CD14-positive monocyte (primary cell): ENCODE data around the gene IL34. TPM values are rescaled to one million over a fixed set of nuclear protein-coding genes. Genes with fewer than 3 reads are reported as not detected.

ENCODE experiments used
- DNase-seq, 3 donors: peaks; one replicate each; pipeline ENCODE4 v3.0.0-alpha.2; 2011 to 2022
- H2AFZ ChIP-seq: 2 replicates; pipeline ENCODE4 v1.6.0; 2012; ENCODE audit warnings: mild to moderate bottlenecking, low read depth, low read length, inconsistent platforms; ENCODE audit not compliant: insufficient read depth, poor library complexity, severe bottlenecking
- H3K27ac ChIP-seq, 2 donors: 1 replicate in 1 of 2; 2 replicates in 1 of 2; pipeline ENCODE4 v1.5.1; 2012 to 2013; ENCODE audit warnings: low read length in 2 of 2, control low read depth in 1 of 2, inconsistent platforms in 1 of 2, low read depth in 1 of 2, mild to moderate bottlenecking in 1 of 2
- H3K27me3 ChIP-seq, 2 donors: one replicate each; pipeline versions ENCODE4 v1.6.0 to v1.6.1; 2011 to 2013; ENCODE audit warnings: low read length in 2 of 2; ENCODE audit not compliant: control insufficient read depth in 2 of 2, insufficient read depth in 2 of 2
- H3K36me3 ChIP-seq, 2 donors: replicated peaks in 1 of 2; 1 replicate in 1 of 2; 2 replicates in 1 of 2; pipeline versions ENCODE4 v1.5.1 to v1.6.1; 2012 to 2013; ENCODE audit warnings: low read length in 2 of 2, control low read depth in 1 of 2, inconsistent platforms in 1 of 2, mild to moderate bottlenecking in 1 of 2; ENCODE audit not compliant: insufficient read depth in 2 of 2, control insufficient read depth in 1 of 2
- H3K4me1 ChIP-seq, 2 donors: 1 replicate in 1 of 2; 2 replicates in 1 of 2; pipeline versions ENCODE4 v1.5.1 to v1.6.1; 2012 to 2013; ENCODE audit warnings: low read length in 2 of 2, control low read depth in 1 of 2, inconsistent platforms in 1 of 2, mild to moderate bottlenecking in 1 of 2, moderate library complexity in 1 of 2; ENCODE audit not compliant: insufficient read depth in 2 of 2, control insufficient read depth in 1 of 2
- H3K4me2 ChIP-seq: replicated peaks from 2 replicates; pipeline ENCODE3; 2012; ENCODE audit warnings: low read length, moderate library complexity, mild to moderate bottlenecking; ENCODE audit not compliant: poor library complexity, severe bottlenecking; ENCODE audit errors: extremely low read depth
- H3K4me3 ChIP-seq, 3 experiments: fragments of 200-600 bp in 1 of 3; sonication (generic) in 1 of 3; replicated peaks in 1 of 3; 1 replicate in 2 of 3; 2 replicates in 1 of 3; pipeline ENCODE4 v1.5.1; 2011 to 2013; ENCODE audit warnings: low read length in 3 of 3, mild to moderate bottlenecking in 3 of 3, control low read depth in 2 of 3, low read depth in 2 of 3, inconsistent platforms in 1 of 3, moderate library complexity in 1 of 3
- H3K79me2 ChIP-seq: 2 replicates; pipeline ENCODE4 v1.6.0; 2012; ENCODE audit warnings: mild to moderate bottlenecking, control low read depth, inconsistent platforms, low read length, moderate library complexity; ENCODE audit not compliant: insufficient read depth
- H3K9ac ChIP-seq: 2 replicates; pipeline ENCODE4 v1.6.0; 2017; ENCODE audit warnings: low read length, mild to moderate bottlenecking; ENCODE audit not compliant: insufficient read depth, poor library complexity, severe bottlenecking
- H3K9me3 ChIP-seq, 2 donors: replicated peaks in 1 of 2; 1 replicate in 1 of 2; 2 replicates in 1 of 2; pipeline versions ENCODE4 v1.5.1 to v1.6.1; 2012 to 2013; ENCODE audit warnings: low read length in 2 of 2, control low read depth in 1 of 2; ENCODE audit not compliant: control insufficient read depth in 1 of 2, insufficient read depth in 1 of 2
- H4K20me1 ChIP-seq: 2 replicates; pipeline ENCODE4 v1.6.0; 2012; ENCODE audit warnings: mild to moderate bottlenecking, low read length, control low read depth, moderate library complexity; ENCODE audit not compliant: insufficient read depth
- H3K27ac Mint-ChIP-seq, 7 donors: one replicate each; pipeline ENCODE4 v1.8.0; 2020; ENCODE audit warnings: mild to moderate bottlenecking in 7 of 7, mixed read lengths in 7 of 7, moderate library complexity in 6 of 7, inconsistent platforms in 2 of 7
- H3K27me3 Mint-ChIP-seq, 3 donors: one replicate each; pipeline ENCODE4 v1.8.0; 2021 to 2022; ENCODE audit warnings: low read depth in 3 of 3, mild to moderate bottlenecking in 3 of 3, mixed read lengths in 3 of 3, moderate library complexity in 3 of 3, inconsistent platforms in 1 of 3
- H3K36me3 Mint-ChIP-seq, 2 donors: one replicate each; pipeline ENCODE4 v1.8.0; 2020; ENCODE audit warnings: mixed read lengths in 2 of 2, inconsistent platforms in 1 of 2, mild to moderate bottlenecking in 1 of 2
- H3K4me1 Mint-ChIP-seq: one replicate; pipeline ENCODE4 v1.8.0; 2020; ENCODE audit warnings: mild to moderate bottlenecking, mixed read lengths
- H3K4me3 Mint-ChIP-seq, 2 donors: one replicate each; pipeline ENCODE4 v1.8.0; 2020; ENCODE audit warnings: mild to moderate bottlenecking in 2 of 2, mixed read lengths in 2 of 2, moderate library complexity in 1 of 2
- H3K9me3 Mint-ChIP-seq, 7 donors: one replicate each; pipeline ENCODE4 v1.8.0; 2020 to 2022; ENCODE audit warnings: mixed read lengths in 7 of 7, mild to moderate bottlenecking in 6 of 7, moderate library complexity in 6 of 7, inconsistent platforms in 2 of 7
- WGBS: methylation state at CpG from one replicate; pipeline ENCODE4 v1.1.5; 2013; ENCODE audit warnings: missing lambda C conversion rate; ENCODE audit not compliant: insufficient coverage; 5-methylcytosine and 5-hydroxymethylcytosine counted together
- intact Hi-C, 2 donors: fragments of 100-400 bp; cut with micrococcal nuclease; formaldehyde crosslinking; loops; one replicate each; pipeline versions ENCODE4 v1.15.0 to v1.15.1; 2023
- polyA plus RNA-seq, 3 donors: library from polyadenylated mRNA; depleted of rRNA in 1 of 3; unstranded in 2 of 3; stranded (reverse) in 1 of 3; fragments of 300-500 nt in 2 of 3; fragments of >200 nt in 1 of 3; fragmentation: Illumina TruSeq in 2 of 3; gene quantifications; 1 replicate in 2 of 3; 2 replicates in 1 of 3; pipeline ENCODE4 v1.2.3, GENCODE V29; 2012 to 2021
- TF ChIP-seq, protein P1 (sequence below): fragments of 200-600 bp; IDR thresholded peaks from one replicate; pipeline ENCODE4 v1.8.0; 2022; ENCODE audit warnings: antibody characterized with exemption, mild to moderate bottlenecking

IL34 gene
- polyA plus RNA-seq, 3 donors: not detected

DNA sequence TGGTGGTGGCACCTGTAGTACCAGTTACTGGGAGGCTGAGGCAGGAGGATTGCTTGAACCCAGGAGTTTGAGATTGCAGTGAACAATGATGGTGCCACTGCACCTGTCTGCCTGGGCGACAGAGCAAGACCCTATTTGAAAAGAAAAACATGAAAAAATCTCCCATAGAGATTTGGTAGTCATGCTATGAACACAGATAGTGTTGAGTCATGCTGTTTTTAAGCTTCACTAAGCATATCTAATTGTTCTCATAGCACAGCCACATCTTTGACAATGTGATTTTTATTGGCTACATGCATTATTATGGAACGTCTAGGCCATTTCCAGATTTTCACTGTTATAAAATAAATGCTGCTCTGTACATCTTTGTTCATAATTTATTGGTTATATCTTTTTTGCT lies 6.0 kb downstream of the IL34 start:
- no peak for DNase-seq
- no CpG with 5 or more reads among the region's 2 CpGs for WGBS
- TF ChIP-seq, protein P1, sequence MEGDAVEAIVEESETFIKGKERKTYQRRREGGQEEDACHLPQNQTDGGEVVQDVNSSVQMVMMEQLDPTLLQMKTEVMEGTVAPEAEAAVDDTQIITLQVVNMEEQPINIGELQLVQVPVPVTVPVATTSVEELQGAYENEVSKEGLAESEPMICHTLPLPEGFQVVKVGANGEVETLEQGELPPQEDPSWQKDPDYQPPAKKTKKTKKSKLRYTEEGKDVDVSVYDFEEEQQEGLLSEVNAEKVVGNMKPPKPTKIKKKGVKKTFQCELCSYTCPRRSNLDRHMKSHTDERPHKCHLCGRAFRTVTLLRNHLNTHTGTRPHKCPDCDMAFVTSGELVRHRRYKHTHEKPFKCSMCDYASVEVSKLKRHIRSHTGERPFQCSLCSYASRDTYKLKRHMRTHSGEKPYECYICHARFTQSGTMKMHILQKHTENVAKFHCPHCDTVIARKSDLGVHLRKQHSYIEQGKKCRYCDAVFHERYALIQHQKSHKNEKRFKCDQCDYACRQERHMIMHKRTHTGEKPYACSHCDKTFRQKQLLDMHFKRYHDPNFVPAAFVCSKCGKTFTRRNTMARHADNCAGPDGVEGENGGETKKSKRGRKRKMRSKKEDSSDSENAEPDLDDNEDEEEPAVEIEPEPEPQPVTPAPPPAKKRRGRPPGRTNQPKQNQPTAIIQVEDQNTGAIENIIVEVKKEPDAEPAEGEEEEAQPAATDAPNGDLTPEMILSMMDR: no peak
- no peak overlapping the region for H3K27ac Mint-ChIP-seq
- Histone ChIP-seq H3K4me3 (no peak overlapping the region), H3K9ac (no peak overlapping the region), H3K79me2 (no peaks in the 10 kb centered on the region), H2AFZ (no peak overlapping the region), H3K4me2 (no peak overlapping the region), H3K27ac (no peak overlapping the region), H3K4me1 (peaks cover 4% of the 10 kb centered on the region in 2 donors), H3K9me3 (no peaks in the 10 kb centered on the region), H3K36me3 (no peaks in the 10 kb centered on the region), H3K27me3 (no peaks in the 10 kb centered on the region), H4K20me1 (no peaks in the 10 kb centered on the region)
- peaks cover 8% of the 10 kb centered on the region for H3K4me1 Mint-ChIP-seq
- H3K36me3 Mint-ChIP-seq: no peaks in the 10 kb centered on the region
- no peak overlapping the region for H3K4me3 Mint-ChIP-seq
- peaks cover 4 to 9% (median 5%) of the 10 kb centered on the region in 3 donors for H3K27me3 Mint-ChIP-seq
- intact Hi-C loops: loop anchor here in 1 of 2 donors (10.0 kb wide), 2 partner anchors 148 to 488 kb away; no protein-coding TSS in a partner anchor
- H3K9me3 Mint-ChIP-seq: no peaks in the 10 kb centered on the region

DNA sequence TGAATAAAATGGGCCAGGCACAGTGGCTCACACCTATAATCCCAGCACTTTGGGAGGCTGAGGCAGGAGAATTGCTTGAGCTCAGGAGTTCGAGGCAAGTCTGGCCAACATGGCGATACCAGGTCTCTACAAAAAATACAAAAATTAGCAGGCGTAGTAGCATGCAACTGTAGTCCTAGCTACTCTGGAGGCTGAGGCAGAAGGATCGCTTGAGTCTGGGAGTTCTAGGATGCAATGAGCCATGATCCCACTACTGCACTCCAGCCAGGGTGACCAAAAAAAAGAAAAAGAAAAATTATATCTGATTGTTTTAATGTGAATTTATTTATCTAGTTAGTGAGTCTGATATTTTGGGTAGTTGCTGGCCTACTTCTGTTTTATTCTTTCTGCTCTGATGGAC lies 7.0 kb downstream of the IL34 start:
- Histone ChIP-seq H2AFZ (no peak overlapping the region), H3K36me3 (no peaks in the 10 kb centered on the region), H3K4me2 (no peak overlapping the region), H3K27me3 (no peaks in the 10 kb centered on the region), H3K4me3 (no peak overlapping the region), H3K4me1 (peaks cover 4% of the 10 kb centered on the region in 2 donors), H4K20me1 (no peaks in the 10 kb centered on the region), H3K27ac (no peak overlapping the region), H3K9ac (no peak overlapping the region), H3K9me3 (no peaks in the 10 kb centered on the region), H3K79me2 (no peaks in the 10 kb centered on the region)
- intact Hi-C loops: loop anchor here in 1 of 2 donors (10.0 kb wide), 2 partner anchors 149 to 489 kb away; no protein-coding TSS in a partner anchor
- Mint-ChIP-seq H3K36me3 (no peaks in the 10 kb centered on the region), H3K27ac (no peak overlapping the region), H3K9me3 (no peaks in the 10 kb centered on the region), H3K4me3 (no peak overlapping the region), H3K27me3 (peaks cover 4 to 9% (median 5%) of the 10 kb centered on the region in 3 donors), H3K4me1 (peaks cover 8% of the 10 kb centered on the region)
- TF ChIP-seq, protein P1: no peak
- no peak for DNase-seq
- 100% methylated on average over 3 of the region's 4 CpGs for WGBS
